Left forelimb (tissue), 1 donor: ENCODE results near the gene HDAC1.
"Not testable (repeated sequence)": the region's sequence is repeated elsewhere in the genome, so short reads cannot be mapped to it uniquely, and the experiment has no call there.

Experiments used
- DNase-seq: peaks from one replicate; pipeline ENCODE4 v3.0.0-alpha.2; 2018; ENCODE audit warnings: low spot score

HDAC1 gene

GRCh38 chr1:32349211-32349708 is 57.4 kb downstream of the HDAC1 start:
- no peak for DNase-seq

- DNase-seq, result no peak
These were observed 59.0 kb downstream of the HDAC1 start for GRCh38 chr1:32350785-32351398.

GRCh38 chr1:32351399-32352238 is 59.7 kb downstream of the HDAC1 start:
- peak; percentile 95 for DNase-seq

- no peak for DNase-seq
These were observed 60.4 kb downstream of the HDAC1 start for GRCh38 chr1:32352239-32352745.

- no peak for DNase-seq
These were observed 61.0 kb downstream of the HDAC1 start for GRCh38 chr1:32352831-32353383.

- DNase-seq, result no peak
These were observed 61.5 kb downstream of the HDAC1 start for GRCh38 chr1:32353431-32353830.

- no peak for DNase-seq
These were observed 62.1 kb downstream of the HDAC1 start for GRCh38 chr1:32353886-32354570.

- not testable (repeated sequence) for DNase-seq
These were observed 63.9 kb downstream of the HDAC1 start for GRCh38 chr1:32355778-32356177.

- no peak for DNase-seq
These were observed 64.6 kb downstream of the HDAC1 start for GRCh38 chr1:32356478-32356877.

GRCh38 chr1:32357614-32358013 is 65.7 kb downstream of the HDAC1 start:
- DNase-seq, result no peak

- DNase-seq, result no peak
These were observed 66.6 kb downstream of the HDAC1 start for GRCh38 chr1:32358435-32358834.

- DNase-seq, result no peak
These were observed 69.4 kb downstream of the HDAC1 start for GRCh38 chr1:32361308-32361673.

GRCh38 chr1:32361674-32362473 is 70.0 kb downstream of the HDAC1 start:
- peak; percentile 78 for DNase-seq

GRCh38 chr1:32362474-32363313 is 70.8 kb downstream of the HDAC1 start, which contains the start of the genes FAM229A and TSSK3:
Gene FAM229A, minus strand, starts transcription at chr1:32362485. Its CDS starts 394 bp downstream, at chr1:32362091.
Gene TSSK3, plus strand, starts transcription at chr1:32362539. Its CDS starts 163 bp downstream, at chr1:32362702.
- DNase-seq, result no peak

- DNase-seq, result no peak
These were observed 71.8 kb downstream of the HDAC1 start for GRCh38 chr1:32363713-32364112.

- DNase-seq, result no peak
These were observed 73.0 kb downstream of the HDAC1 start for GRCh38 chr1:32364836-32365235.

- DNase-seq, result no peak
These were observed 73.6 kb downstream of the HDAC1 start for GRCh38 chr1:32365445-32365844.

- no peak for DNase-seq
These were observed 76.2 kb downstream of the HDAC1 start for GRCh38 chr1:32367912-32368635.

GRCh38 chr1:32372149-32372756 is 80.4 kb downstream of the HDAC1 start:
- no peak for DNase-seq
